Gastroesophageal sphincter (tissue), 4 donors: ENCODE measurements around the gene SOX15. TPM values are rescaled to one million over a fixed set of nuclear protein-coding genes. Genes with fewer than 3 reads are reported as not detected.
"Not testable (repeated sequence)": the region's sequence is repeated elsewhere in the genome, so short reads cannot be mapped to it uniquely, and the experiment has no call there.

Experiments
- ATAC-seq: fragments of 150-250 bp; one replicate; pipeline ENCODE4 v1.9.1; 2016; ENCODE audit warnings: mild to moderate bottlenecking, moderate library complexity
- H3K27ac ChIP-seq, 4 donors: fragments of 200-600 bp; sonication (generic) in 3 of 4; 1 replicate in 3 of 4; 2 replicates in 1 of 4; pipeline ENCODE4 v1.5.1; 2016 to 2019
- H3K27me3 ChIP-seq: fragments of 200-600 bp; sonication (generic); one replicate; pipeline ENCODE4 v1.5.1; 2019
- H3K36me3 ChIP-seq, 2 donors: fragments of 200-600 bp; sonication (generic); one replicate each; pipeline ENCODE4 v1.5.1; 2019; ENCODE audit warnings: control low read depth in 1 of 2
- H3K4me1 ChIP-seq, 3 donors: fragments of 200-600 bp; sonication (generic); 1 replicate in 2 of 3; 2 replicates in 1 of 3; pipeline ENCODE4 v1.5.1; 2016 to 2019; ENCODE audit warnings: control low read depth in 2 of 3
- H3K4me3 ChIP-seq, 2 donors: fragments of 200-600 bp; sonication (generic); one replicate each; pipeline ENCODE4 v1.5.1; 2019; ENCODE audit warnings: mild to moderate bottlenecking in 1 of 2, moderate library complexity in 1 of 2
- H3K9me3 ChIP-seq, 3 donors: fragments of 200-600 bp; sonication (generic); one replicate each; pipeline ENCODE4 v1.5.1; 2017 to 2019; ENCODE audit warnings: control low read depth in 2 of 3
- EP300 ChIP-seq: sonication (generic); formaldehyde crosslinking; IDR thresholded peaks from one replicate; pipeline ENCODE4 v1.6.1; 2017; ENCODE audit warnings: antibody characterized with exemption, mild to moderate bottlenecking
- POLR2A ChIP-seq, 2 donors: fragments of 450-650 bp; IDR thresholded peaks; one replicate each; pipeline ENCODE4 v1.6.1; 2017; ENCODE audit warnings: antibody characterized with exemption in 2 of 2, mild to moderate bottlenecking in 2 of 2, moderate library complexity in 1 of 2
- POLR2AphosphoS5 ChIP-seq: sonication (generic); formaldehyde crosslinking; IDR thresholded peaks from one replicate; pipeline ENCODE4 v1.6.1; 2017; ENCODE audit warnings: antibody characterized with exemption
- WGBS, 2 donors: methylation state at CpG; one replicate each; pipeline ENCODE4 v1.1.5; 2018; ENCODE audit warnings: low coverage in 1 of 2; 5-methylcytosine and 5-hydroxymethylcytosine counted together
- total RNA-seq, 4 donors: library from RNA; depleted of rRNA; stranded (reverse); fragments of >200 nt; gene quantifications; one replicate each; pipeline ENCODE4 v1.1.0, GENCODE V29; 2016
- TF ChIP-seq, protein P1 (sequence below), 4 experiments: fragments of 200-600 bp in 2 of 4; fragments of 450-650 bp in 2 of 4; sonication (generic) in 1 of 4; IDR thresholded peaks; one replicate each; pipeline ENCODE4 v1.5.1; 2017 to 2019; ENCODE audit warnings: antibody characterized with exemption in 4 of 4, mild to moderate bottlenecking in 2 of 4, moderate library complexity in 2 of 4

Gene SOX15
- total RNA-seq, 4 donors from 2014 or later, result 5.1 to 9.0 (median 5.9) TPM

DNA sequence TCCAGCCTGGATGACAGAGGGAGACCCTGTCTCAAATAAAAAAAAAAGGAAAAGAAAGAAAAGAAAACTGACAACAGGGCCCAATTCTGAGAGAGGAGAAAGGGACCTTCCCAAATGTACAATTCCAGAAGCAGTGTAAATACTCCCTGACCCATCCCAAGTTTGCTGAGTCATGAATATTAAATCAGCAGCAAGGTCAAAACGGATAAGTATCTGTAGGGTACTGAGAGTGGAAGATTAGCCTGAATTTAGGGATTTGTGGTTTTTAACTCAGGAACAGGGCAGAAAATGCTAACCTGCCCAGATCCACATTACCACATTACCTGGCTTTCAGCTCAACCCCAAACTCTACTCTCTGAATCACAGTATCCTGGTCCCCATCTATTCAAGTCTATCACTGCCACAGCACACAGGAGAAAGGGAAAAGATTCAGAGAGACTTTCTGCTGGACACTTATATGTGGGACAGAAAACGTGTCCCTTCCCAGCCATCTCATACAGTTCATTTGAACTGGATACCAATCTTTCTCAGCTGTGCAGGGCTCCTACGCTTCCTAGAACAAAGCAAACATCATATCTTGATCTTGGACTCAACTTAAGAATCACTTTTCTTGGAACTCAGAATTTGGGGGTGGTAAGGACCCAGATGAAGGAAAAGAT, 21.9 kb upstream of the SOX15 start:
- 63 to 68% methylated on average over 2 to 3 of the region's 3 CpGs for WGBS, 2 donors
- H3K36me3 ChIP-seq, result peaks cover 0 to 9% of the 10 kb centered on the region in 2 donors
- no peak overlapping the region for H3K27ac ChIP-seq
- ATAC-seq, result no peak
- no peak for TF ChIP-seq POLR2A (IDR thresholded peaks at IDR 0.05)
- TF ChIP-seq, protein P1, sequence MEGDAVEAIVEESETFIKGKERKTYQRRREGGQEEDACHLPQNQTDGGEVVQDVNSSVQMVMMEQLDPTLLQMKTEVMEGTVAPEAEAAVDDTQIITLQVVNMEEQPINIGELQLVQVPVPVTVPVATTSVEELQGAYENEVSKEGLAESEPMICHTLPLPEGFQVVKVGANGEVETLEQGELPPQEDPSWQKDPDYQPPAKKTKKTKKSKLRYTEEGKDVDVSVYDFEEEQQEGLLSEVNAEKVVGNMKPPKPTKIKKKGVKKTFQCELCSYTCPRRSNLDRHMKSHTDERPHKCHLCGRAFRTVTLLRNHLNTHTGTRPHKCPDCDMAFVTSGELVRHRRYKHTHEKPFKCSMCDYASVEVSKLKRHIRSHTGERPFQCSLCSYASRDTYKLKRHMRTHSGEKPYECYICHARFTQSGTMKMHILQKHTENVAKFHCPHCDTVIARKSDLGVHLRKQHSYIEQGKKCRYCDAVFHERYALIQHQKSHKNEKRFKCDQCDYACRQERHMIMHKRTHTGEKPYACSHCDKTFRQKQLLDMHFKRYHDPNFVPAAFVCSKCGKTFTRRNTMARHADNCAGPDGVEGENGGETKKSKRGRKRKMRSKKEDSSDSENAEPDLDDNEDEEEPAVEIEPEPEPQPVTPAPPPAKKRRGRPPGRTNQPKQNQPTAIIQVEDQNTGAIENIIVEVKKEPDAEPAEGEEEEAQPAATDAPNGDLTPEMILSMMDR (IDR thresholded peaks at IDR 0.05), result no peak
- no peak for TF ChIP-seq EP300
- TF ChIP-seq POLR2AphosphoS5, result no peak
- no peaks in the 10 kb centered on the region for H3K27me3 ChIP-seq
- no peak overlapping the region for H3K4me3 ChIP-seq
- H3K9me3 ChIP-seq, result no peaks in the 10 kb centered on the region
- peaks cover 0 to 60% (median 17%) of the 10 kb centered on the region in 3 donors for H3K4me1 ChIP-seq

DNA sequence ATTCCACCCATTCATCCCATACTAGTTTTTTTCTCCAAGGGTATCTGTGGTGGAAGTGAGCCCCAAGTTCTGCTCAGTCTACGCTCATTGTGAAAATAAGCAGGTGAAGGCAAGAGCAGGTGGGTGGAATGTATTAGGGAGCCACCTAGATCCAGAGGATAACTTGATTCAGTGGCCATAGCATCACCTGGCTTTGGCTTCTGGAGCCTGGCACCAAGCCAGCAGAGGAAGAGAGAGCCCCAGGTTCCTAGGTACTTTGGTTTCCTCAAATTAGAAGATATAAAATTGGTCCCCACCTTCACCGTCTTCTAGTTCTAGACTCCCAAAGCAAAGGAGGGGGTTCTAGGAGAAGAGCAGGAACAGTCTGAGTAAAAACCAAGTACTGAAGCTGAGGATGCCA, 20.7 kb upstream of the SOX15 start:
- H3K27ac ChIP-seq, result no peak overlapping the region
- no peaks in the 10 kb centered on the region for H3K9me3 ChIP-seq
- no peak overlapping the region for H3K4me3 ChIP-seq
- no peak for TF ChIP-seq POLR2A (IDR thresholded peaks at IDR 0.05)
- TF ChIP-seq, protein P1 (IDR thresholded peaks at IDR 0.05), result no peak
- WGBS, 2 donors, result 100% methylated on average over 2 of the region's 2 CpGs; no CpG with 5 or more reads in 1 of the 2 donors
- no peak for ATAC-seq
- H3K4me1 ChIP-seq, result peaks cover 0 to 63% (median 17%) of the 10 kb centered on the region in 3 donors
- peaks cover 0 to 12% of the 10 kb centered on the region in 2 donors for H3K36me3 ChIP-seq
- H3K27me3 ChIP-seq, result no peaks in the 10 kb centered on the region

- Histone ChIP-seq H3K36me3 (peaks cover 0 to 56% of the 10 kb centered on the region in 2 donors), H3K4me1 (peaks cover 0 to 31% (median 0%) of the 10 kb centered on the region in 3 donors), H3K27me3 (no peaks in the 10 kb centered on the region), H3K4me3 (no peak overlapping the region), H3K9me3 (no peaks in the 10 kb centered on the region), H3K27ac (no peak overlapping the region)
- TF ChIP-seq, protein P1 (IDR thresholded peaks at IDR 0.05), result no peak
- no peak for TF ChIP-seq POLR2A (IDR thresholded peaks at IDR 0.05)
- TF ChIP-seq POLR2AphosphoS5, result no peak
- no peak for TF ChIP-seq EP300
- ATAC-seq, result no peak
- WGBS, 2 donors, result 69 to 92% methylated on average over 2 to 4 of the region's 4 CpGs
These were observed 16.4 kb upstream of the SOX15 start for GRCh38 chr17:7606280-7606679.

GRCh38 chr17:7597561-7597960, 7.7 kb upstream of the SOX15 start:
- not testable (repeated sequence) for H3K4me3 ChIP-seq, H3K4me1 ChIP-seq, ATAC-seq, H3K27me3 ChIP-seq, H3K9me3 ChIP-seq, H3K27ac ChIP-seq
- H3K36me3 ChIP-seq, result peaks cover 3 to 98% of the 10 kb centered on the region in 2 donors
- 100% methylated on average over 1 of the region's 5 CpGs; no CpG with 5 or more reads in 1 of the 2 donors for WGBS, 2 donors

DNA sequence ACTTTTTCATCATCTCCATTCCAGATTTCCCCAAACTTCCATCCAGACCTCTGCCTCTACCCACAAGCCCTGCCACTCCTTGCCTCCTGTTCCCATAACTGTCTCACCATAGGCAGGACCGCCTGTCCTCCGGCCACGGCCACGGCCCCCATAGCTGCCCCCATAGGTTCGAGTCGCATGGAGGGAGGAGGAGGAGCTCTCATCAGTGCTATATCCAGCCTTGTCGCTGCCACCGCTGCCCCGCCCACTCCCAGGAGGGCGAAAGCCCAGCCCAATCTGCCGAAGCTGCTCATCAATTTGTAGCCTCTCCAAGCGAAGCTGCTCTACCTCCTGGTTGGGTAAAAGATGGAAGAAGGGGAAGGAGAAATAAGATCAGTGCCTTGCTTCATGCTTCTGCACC, 3.4 kb upstream of the SOX15 start:
- TF ChIP-seq POLR2A (IDR thresholded peaks at IDR 0.05) (no peak), POLR2AphosphoS5 (no peak), EP300 (no peak)
- TF ChIP-seq, protein P1 (IDR thresholded peaks at IDR 0.05), result no peak
- no peak for ATAC-seq
- H3K36me3 ChIP-seq, result peaks cover 3 to 77% of the 10 kb centered on the region in 2 donors
- H3K9me3 ChIP-seq, result no peaks in the 10 kb centered on the region
- H3K27ac ChIP-seq, result no peak overlapping the region
- H3K4me3 ChIP-seq, result no peak overlapping the region
- H3K27me3 ChIP-seq, result no peaks in the 10 kb centered on the region
- H3K4me1 ChIP-seq, result peaks cover 0 to 19% (median 7%) of the 10 kb centered on the region in 3 donors
- WGBS, 2 donors, result 40 to 80% methylated on average over 1 of the region's 12 CpGs
